ENCODE measurements around the gene C11orf71.

The C11orf71 gene

DNA sequence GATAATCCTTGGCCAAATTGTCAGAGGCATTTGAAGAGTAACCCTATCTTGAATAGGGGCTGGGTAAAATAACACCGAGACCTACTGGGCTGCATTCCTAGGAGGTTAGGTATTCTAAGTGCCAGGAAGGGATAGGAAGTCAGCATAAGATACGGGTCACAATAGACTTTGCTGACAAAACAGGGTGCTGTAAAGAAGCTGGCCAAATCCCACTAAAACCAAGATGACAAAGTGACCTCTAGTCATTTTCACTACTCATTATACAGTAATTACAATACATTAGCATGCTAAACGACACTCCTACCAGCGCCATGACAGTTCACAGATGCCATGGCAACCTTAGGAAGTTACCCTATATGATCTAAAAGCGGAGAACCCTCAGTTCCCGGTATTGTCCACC, 38.0 kb upstream of the C11orf71 start:
- no peaks in the 10 kb centered on the region for H3K9me3 Mint-ChIP-seq
- peaks cover 7% of the 10 kb centered on the region for H3K36me3 Mint-ChIP-seq (ENCODE audit: low read depth)
- H3K27ac Mint-ChIP-seq, result no peak overlapping the region
- peak overlapping the region; percentile 93 for H3K4me3 Mint-ChIP-seq
- no peaks in the 10 kb centered on the region for H3K27me3 Mint-ChIP-seq (ENCODE audit: low read depth, poor library complexity)
- TF ChIP-seq, protein P1, sequence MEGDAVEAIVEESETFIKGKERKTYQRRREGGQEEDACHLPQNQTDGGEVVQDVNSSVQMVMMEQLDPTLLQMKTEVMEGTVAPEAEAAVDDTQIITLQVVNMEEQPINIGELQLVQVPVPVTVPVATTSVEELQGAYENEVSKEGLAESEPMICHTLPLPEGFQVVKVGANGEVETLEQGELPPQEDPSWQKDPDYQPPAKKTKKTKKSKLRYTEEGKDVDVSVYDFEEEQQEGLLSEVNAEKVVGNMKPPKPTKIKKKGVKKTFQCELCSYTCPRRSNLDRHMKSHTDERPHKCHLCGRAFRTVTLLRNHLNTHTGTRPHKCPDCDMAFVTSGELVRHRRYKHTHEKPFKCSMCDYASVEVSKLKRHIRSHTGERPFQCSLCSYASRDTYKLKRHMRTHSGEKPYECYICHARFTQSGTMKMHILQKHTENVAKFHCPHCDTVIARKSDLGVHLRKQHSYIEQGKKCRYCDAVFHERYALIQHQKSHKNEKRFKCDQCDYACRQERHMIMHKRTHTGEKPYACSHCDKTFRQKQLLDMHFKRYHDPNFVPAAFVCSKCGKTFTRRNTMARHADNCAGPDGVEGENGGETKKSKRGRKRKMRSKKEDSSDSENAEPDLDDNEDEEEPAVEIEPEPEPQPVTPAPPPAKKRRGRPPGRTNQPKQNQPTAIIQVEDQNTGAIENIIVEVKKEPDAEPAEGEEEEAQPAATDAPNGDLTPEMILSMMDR (IDR thresholded peaks at IDR 0.05), result no peak
- no peak for DNase-seq
- H3K4me1 Mint-ChIP-seq, result peaks cover 43% of the 10 kb centered on the region

DNA sequence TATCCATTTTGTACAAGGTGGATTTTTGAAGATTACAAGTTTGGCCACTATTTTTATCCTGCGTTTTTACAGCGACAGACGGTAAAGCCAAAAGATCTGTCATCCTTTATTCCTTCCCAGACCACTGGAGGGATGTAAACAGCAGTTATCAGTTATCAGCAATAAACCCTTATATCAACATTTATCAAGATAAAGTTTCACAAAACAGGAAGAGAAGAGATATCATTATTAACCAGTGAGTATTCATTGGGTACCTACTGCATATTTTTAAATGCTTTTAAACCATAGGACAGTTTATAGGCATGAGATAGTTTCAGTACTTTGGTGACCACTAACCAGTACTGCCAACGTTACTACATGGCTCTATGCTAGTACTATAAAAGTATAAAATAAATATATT, 33.1 kb upstream of the C11orf71 start:
- no peak overlapping the region for H3K27ac Mint-ChIP-seq
- peaks cover 7% of the 10 kb centered on the region for H3K36me3 Mint-ChIP-seq (ENCODE audit: low read depth)
- TF ChIP-seq, protein P1 (IDR thresholded peaks at IDR 0.05), result no peak
- no peaks in the 10 kb centered on the region for H3K9me3 Mint-ChIP-seq
- no peak overlapping the region for H3K4me3 Mint-ChIP-seq
- no peak for DNase-seq
- H3K4me1 Mint-ChIP-seq, result peaks cover 7% of the 10 kb centered on the region
- no peaks in the 10 kb centered on the region for H3K27me3 Mint-ChIP-seq (ENCODE audit: low read depth, poor library complexity)

DNA sequence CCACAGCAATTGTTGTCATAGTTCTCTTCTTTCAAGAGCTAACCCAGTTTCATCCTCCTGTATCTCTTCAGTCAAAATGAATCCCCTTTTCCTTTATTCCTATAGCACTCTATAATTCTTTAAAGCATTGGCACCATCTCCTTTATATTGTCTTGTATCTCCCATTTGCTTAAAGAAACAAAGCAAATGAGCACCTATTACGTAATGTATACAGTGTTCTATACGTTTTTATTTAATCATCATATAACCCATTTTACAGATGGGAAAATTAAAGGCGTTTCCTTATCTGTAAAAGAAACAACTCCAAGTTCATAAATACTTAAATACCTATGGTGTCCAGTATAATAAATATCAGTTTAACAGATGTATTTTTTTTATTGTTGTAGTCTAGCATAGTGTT, 32.6 kb upstream of the C11orf71 start:
- Mint-ChIP-seq H3K36me3 (ENCODE audit: low read depth) (peaks cover 7% of the 10 kb centered on the region), H3K27me3 (ENCODE audit: low read depth, poor library complexity) (no peaks in the 10 kb centered on the region), H3K9me3 (no peaks in the 10 kb centered on the region), H3K4me1 (peaks cover 2% of the 10 kb centered on the region), H3K27ac (no peak overlapping the region), H3K4me3 (no peak overlapping the region)
- TF ChIP-seq, protein P1 (IDR thresholded peaks at IDR 0.05), result no peak
- DNase-seq, result no peak

DNA sequence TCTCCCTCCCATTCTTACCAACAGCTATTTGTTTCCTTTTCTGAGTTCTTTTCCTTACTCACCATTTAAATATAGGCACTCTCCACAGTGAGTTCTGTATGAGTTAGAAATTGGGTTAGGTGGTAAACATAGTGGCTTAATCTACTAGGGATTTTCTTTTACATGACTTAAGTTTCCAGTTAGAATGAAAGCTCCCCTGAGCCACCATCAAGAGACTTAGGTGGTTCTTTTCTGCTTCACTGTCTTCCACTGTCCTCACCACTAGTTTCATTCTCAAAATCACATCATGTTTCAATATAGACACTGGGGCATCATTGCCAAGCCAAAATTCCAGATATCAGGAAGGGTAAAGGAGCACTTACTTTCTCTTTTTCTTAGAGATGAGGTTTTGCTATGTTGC, 30.0 kb upstream of the C11orf71 start:
- TF ChIP-seq, protein P1 (IDR thresholded peaks at IDR 0.05), result no peak
- DNase-seq, result no peak
- H3K27ac Mint-ChIP-seq, result no peak overlapping the region
- peaks cover 8% of the 10 kb centered on the region for H3K36me3 Mint-ChIP-seq (ENCODE audit: low read depth)
- no peaks in the 10 kb centered on the region for H3K27me3 Mint-ChIP-seq (ENCODE audit: low read depth, poor library complexity)
- no peak overlapping the region for H3K4me3 Mint-ChIP-seq
- H3K4me1 Mint-ChIP-seq, result no peaks in the 10 kb centered on the region
- peaks cover under 1% of the 10 kb centered on the region for H3K9me3 Mint-ChIP-seq

DNA sequence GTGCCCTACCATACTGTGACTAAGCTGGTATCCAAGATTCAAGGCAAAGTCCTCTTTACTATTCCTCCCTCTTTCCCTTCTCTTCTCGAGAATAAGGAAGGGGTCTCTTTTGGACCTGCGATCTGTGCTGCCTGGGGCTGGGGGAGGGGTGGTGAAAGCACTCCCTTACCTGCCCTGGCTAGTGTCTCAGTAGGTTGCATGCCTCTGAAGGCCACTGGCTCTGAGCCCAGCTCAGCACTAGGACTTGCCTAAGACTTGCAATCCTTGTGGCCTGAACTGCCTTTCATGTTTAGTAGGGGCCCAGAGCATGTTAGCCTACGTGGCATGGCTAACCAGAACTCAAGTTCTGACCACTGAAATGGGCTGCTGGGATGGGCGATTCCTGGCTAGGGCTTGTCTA, 26.0 kb upstream of the C11orf71 start:
- Mint-ChIP-seq H3K4me1 (no peaks in the 10 kb centered on the region), H3K9me3 (peaks cover 24% of the 10 kb centered on the region), H3K36me3 (ENCODE audit: low read depth) (peaks cover 26% of the 10 kb centered on the region), H3K27me3 (ENCODE audit: low read depth, poor library complexity) (no peaks in the 10 kb centered on the region), H3K4me3 (no peak overlapping the region), H3K27ac (no peak overlapping the region)
- TF ChIP-seq, protein P1 (IDR thresholded peaks at IDR 0.05), result no peak
- DNase-seq, result no peak

DNA sequence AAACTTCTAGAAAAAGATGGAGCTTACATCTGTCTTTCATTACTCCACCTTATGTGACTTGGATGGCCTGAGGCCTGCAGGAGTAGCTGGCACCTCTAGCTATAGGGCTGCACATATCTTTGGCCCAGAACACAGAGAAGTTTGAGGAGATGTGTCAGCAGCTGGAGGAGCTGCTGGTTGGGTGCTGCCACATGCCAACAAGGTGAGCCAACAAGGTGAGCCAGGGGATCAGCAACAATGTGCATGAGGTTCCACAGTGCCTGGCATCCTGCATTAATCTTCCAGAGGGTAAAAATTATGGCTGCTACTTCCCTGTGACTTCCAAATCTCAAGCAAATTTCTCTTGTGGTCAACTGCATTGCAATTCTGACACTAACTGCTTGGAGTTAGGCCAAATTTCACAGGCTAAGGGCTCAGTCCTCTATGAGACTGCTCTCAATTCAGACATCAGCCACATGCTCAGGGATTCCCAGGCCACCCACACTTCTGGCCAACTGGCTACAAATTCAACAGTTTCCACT, 16.2 kb upstream of the C11orf71 start:
- Mint-ChIP-seq H3K4me3 (no peak overlapping the region), H3K9me3 (no peaks in the 10 kb centered on the region), H3K4me1 (no peaks in the 10 kb centered on the region), H3K27ac (peak overlapping the region; percentile 76), H3K36me3 (ENCODE audit: low read depth) (peaks cover 25% of the 10 kb centered on the region), H3K27me3 (ENCODE audit: low read depth, poor library complexity) (no peaks in the 10 kb centered on the region)
- no peak for DNase-seq
- TF ChIP-seq, protein P1 (IDR thresholded peaks at IDR 0.05), result no peak
